ENCODE data around the gene NAALADL2. TPM values are rescaled to one million over a fixed set of nuclear protein-coding genes. Genes with fewer than 3 reads are reported as not detected.

Gene NAALADL2
- total and polyA plus RNA-seq, 2 of the 8 experiments (the other 6 are each of a cell fraction or from before 2014, with no cell fraction given), result 0.12 to 0.22 TPM

DNA sequence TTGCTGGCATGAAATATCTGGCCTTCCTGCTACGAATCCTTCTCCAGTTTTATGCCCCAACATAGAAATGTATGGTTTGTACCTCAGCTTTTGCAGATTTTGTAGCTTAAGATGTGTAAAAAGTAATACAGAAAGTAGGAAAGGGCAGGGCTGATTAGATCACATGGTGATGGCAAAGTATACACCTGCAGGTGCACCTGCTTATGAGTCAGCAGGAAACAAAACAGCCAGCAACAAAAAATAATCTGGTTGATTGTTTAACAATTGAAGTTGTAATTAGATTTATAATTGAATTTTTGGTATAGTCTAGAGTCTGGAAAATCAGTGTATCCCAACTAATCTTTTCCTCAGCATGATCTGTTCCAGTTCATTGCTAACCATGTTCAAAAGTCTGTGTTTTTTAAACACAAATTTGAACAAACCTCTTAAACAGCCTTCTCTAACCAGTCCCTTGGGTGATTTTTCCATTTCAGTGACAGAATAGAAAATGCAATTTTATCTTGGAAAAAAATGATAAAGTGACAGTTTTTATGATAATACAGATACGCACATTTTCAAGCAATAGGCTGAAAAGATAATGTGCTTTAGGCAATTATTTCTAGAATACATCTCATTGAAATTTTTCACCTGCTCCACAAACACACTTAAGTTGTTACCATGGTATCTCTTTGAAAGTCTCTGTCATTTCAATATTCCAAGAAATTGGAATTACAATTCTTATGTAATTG is 477.4 kb downstream of the NAALADL2 start:
- 98% methylated on average over 2 of the region's 2 CpGs; no CpG with 5 or more reads in 1 of the 2 experiments for WGBS, 2 experiments (ENCODE audit: extremely low coverage in 1 of 2, insufficient coverage in 1 of 2, insufficient read length in 1 of 2, insufficient replicate concordance in 2 of 2, low coverage in 1 of 2, low lambda C conversion rate in 2 of 2, missing lambda C conversion rate in 1 of 2)
- POLR2A ChIA-PET (ENCODE audit: partially characterized antibody), result no interaction called here
- TF ChIP-seq RBBP5 (IDR thresholded peaks at IDR 0.05; ENCODE audit: borderline replicate concordance, low read depth, low read length) (no peak), RNF2 (IDR thresholded peaks at IDR 0.05; ENCODE audit: borderline replicate concordance, low read depth, low read length, missing control alignments, poor library complexity, severe bottlenecking) (no peak), ASH2L (IDR thresholded peaks at IDR 0.05; ENCODE audit: low read length) (no peak), CREB1 (IDR thresholded peaks at IDR 0.05) (no peak), POLR2A (IDR thresholded peaks at IDR 0.05; ENCODE audit: control extremely low read depth in 1 of 2, low read depth in 2 of 2, low read length in 2 of 2) (no peak), KDM1A (IDR thresholded peaks at IDR 0.05; ENCODE audit: borderline replicate concordance, low read length) (no peak), EP300 (IDR thresholded peaks at IDR 0.05; ENCODE audit: borderline replicate concordance in 1 of 2, low read depth in 2 of 2, low read length in 2 of 2) (no peak), HDAC2 (IDR thresholded peaks at IDR 0.05; ENCODE audit: borderline replicate concordance in 1 of 2, low read depth in 2 of 2, low read length in 2 of 2) (no peak), EGR1 (IDR thresholded peaks at IDR 0.05; ENCODE audit: borderline replicate concordance, low read depth, low read length) (no peak), JUN (IDR thresholded peaks at IDR 0.05; ENCODE audit: low read depth, low read length) (no peak), POU5F1 (IDR thresholded peaks at IDR 0.05; ENCODE audit: low read depth, low read length) (no peak)
- TF ChIP-seq, protein P1, sequence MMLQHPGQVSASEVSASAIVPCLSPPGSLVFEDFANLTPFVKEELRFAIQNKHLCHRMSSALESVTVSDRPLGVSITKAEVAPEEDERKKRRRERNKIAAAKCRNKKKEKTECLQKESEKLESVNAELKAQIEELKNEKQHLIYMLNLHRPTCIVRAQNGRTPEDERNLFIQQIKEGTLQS (IDR thresholded peaks at IDR 0.05; ENCODE audit: insufficient read depth, low read depth, low read length), result no peak

More for the DNA sequence above, 477.4 kb downstream of the NAALADL2 start:
- Histone ChIP-seq H3K23ac (ENCODE audit: insufficient read length) (no peak overlapping the region), H4K91ac (replicated peaks; ENCODE audit: insufficient read length, low read length) (no peak overlapping the region), H2BK15ac (ENCODE audit: low read length) (no peak overlapping the region), H3K56ac (replicated peaks; ENCODE audit: insufficient read length, low read depth, low read length) (no peak overlapping the region), H2BK20ac (ENCODE audit: low read length) (no peak overlapping the region), H4K5ac (ENCODE audit: insufficient read length, low read depth, low read length) (no peak overlapping the region), H3K36me3 (ENCODE audit: control insufficient read depth in 2 of 4, insufficient read depth in 4 of 4, low read length in 3 of 4) (no peaks in the 10 kb centered on the region), H3K9ac (replicated peaks in 1 of 4; ENCODE audit: extremely low read depth in 1 of 4, low read depth in 3 of 4, low read length in 3 of 4) (no peak overlapping the region), H3K4ac (replicated peaks; ENCODE audit: insufficient read length, low read depth, low read length) (no peak overlapping the region), H3K4me1 (replicated peaks in 1 of 4; ENCODE audit: control insufficient read depth in 3 of 4, insufficient read depth in 4 of 4, low read length in 3 of 4) (peaks cover 0 to 3% (median 0%) of the 10 kb centered on the region in 4 experiments; a peak in 1 of 7 replicates), H2BK120ac (replicated peaks; ENCODE audit: low read depth, low read length) (no peak overlapping the region), H3K4me3 (ENCODE audit: extremely low read depth in 1 of 4, insufficient read depth in 2 of 4, low read depth in 3 of 4, low read length in 4 of 4) (no peak overlapping the region), H2BK5ac (ENCODE audit: low read depth, low read length) (no peak overlapping the region), H3K18ac (ENCODE audit: extremely low read depth, low read length) (no peak overlapping the region), H3K27ac (ENCODE audit: low read depth, low read length) (no peak overlapping the region), H4K8ac (ENCODE audit: extremely low read depth, insufficient read depth, low read length) (no peak overlapping the region), H3K27me3 (replicated peaks in 1 of 4; ENCODE audit: control insufficient read depth in 3 of 4, extremely low read depth in 1 of 4, insufficient read depth in 3 of 4, low read length in 3 of 4) (peaks cover 0 to 1% (median 0%) of the 10 kb centered on the region in 4 experiments; a peak in 1 of 7 replicates), H2AFZ (ENCODE audit: low read length) (no peak overlapping the region), H3K4me2 (ENCODE audit: insufficient read depth in 1 of 2, low read depth in 2 of 2, low read length in 2 of 2) (no peak overlapping the region), H3K79me2 (ENCODE audit: control insufficient read depth in 1 of 2, insufficient read depth in 2 of 2, low read length in 2 of 2) (no peaks in the 10 kb centered on the region), H3K9me3 (ENCODE audit: insufficient read depth in 2 of 2, low read depth in 1 of 2, low read length in 1 of 2) (no peaks in the 10 kb centered on the region), H3K14ac (ENCODE audit: insufficient read length) (no peak overlapping the region), H4K20me1 (replicated peaks in 1 of 2; ENCODE audit: control insufficient read depth in 1 of 2, insufficient read depth in 2 of 2, low read length in 2 of 2) (no peaks in the 10 kb centered on the region), H2AK5ac (ENCODE audit: low read depth, low read length) (no peak overlapping the region), H2BK12ac (ENCODE audit: low read depth, low read length) (no peak overlapping the region), H3K23me2 (ENCODE audit: low read depth, low read length) (no peaks in the 10 kb centered on the region; the same call in 1 of the 2 replicates), H3K79me1 (ENCODE audit: low read depth, low read length) (no peaks in the 10 kb centered on the region)
- CTCF ChIA-PET (ENCODE audit: partially characterized antibody), result no interaction called here
- FAIRE-seq, result no peak
- no peak for DNase-seq (ENCODE audit: low read depth in 1 of 2, low spot score in 2 of 2)
